Cardiac septum (tissue), 1 donor: ENCODE results near the gene HSD17B1. TPM values are rescaled to one million over a fixed set of nuclear protein-coding genes. Genes with fewer than 3 reads are reported as not detected.
A peak's percentile ranks its signal among the peaks of the same experiment; 100 is the strongest.
"Not testable (repeated sequence)": the region's sequence is repeated elsewhere in the genome, so short reads cannot be mapped to it uniquely, and the experiment has no call there.

Experiments used
- DNase-seq: peaks from one replicate; pipeline ENCODE4 v3.0.0-alpha.2; 2020; ENCODE audit warnings: low spot score
- intact Hi-C: fragments of 100-400 bp; cut with DNase I; formaldehyde crosslinking; loops from one replicate; pipeline ENCODE4 v1.14.0; 2022
- total RNA-seq: library from RNA; stranded (reverse); fragmentation: NEBNext Ultra II Directional; extraction: Animal tissue kit (Norgen Biotek cat#: 25700); gene quantifications from one replicate; pipeline ENCODE4 v1.2.1, GENCODE V29; 2021
- donor health status: DM: no; HTN: no; CAD: no.

Gene HSD17B1
- total RNA-seq, 1 donor from 2014 or later = 0.83 TPM

- intact Hi-C loops = no loop called here
- DNase-seq = no peak
Observed at GRCh38 chr17:42541041-42541833, 11.5 kb upstream of the HSD17B1 start.

DNA sequence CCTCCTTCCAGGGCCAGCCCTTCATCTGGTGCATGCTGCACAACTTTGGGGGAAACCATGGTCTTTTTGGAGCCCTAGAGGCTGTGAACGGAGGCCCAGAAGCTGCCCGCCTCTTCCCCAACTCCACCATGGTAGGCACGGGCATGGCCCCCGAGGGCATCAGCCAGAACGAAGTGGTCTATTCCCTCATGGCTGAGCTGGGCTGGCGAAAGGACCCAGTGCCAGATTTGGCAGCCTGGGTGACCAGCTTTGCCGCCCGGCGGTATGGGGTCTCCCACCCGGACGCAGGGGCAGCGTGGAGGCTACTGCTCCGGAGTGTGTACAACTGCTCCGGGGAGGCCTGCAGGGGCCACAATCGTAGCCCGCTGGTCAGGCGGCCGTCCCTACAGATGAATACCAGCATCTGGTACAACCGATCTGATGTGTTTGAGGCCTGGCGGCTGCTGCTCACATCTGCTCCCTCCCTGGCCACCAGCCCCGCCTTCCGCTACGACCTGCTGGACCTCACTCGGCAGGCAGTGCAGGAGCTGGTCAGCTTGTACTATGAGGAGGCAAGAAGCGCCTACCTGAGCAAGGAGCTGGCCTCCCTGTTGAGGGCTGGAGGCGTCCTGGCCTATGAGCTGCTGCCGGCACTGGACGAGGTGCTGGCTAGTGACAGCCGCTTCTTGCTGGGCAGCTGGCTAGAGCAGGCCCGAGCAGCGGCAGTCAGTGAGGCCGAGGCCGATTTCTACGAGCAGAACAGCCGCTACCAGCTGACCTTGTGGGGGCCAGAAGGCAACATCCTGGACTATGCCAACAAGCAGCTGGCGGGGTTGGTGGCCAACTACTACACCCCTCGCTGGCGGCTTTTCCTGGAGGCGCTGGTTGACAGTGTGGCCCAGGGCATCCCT lies 9.3 kb upstream of the HSD17B1 start:
- no peak for DNase-seq
- intact Hi-C loops = no loop called here

- intact Hi-C loops = no loop called here
- no peak for DNase-seq
Observed at GRCh38 chr17:42544874-42545283, 7.8 kb upstream of the HSD17B1 start.

DNA sequence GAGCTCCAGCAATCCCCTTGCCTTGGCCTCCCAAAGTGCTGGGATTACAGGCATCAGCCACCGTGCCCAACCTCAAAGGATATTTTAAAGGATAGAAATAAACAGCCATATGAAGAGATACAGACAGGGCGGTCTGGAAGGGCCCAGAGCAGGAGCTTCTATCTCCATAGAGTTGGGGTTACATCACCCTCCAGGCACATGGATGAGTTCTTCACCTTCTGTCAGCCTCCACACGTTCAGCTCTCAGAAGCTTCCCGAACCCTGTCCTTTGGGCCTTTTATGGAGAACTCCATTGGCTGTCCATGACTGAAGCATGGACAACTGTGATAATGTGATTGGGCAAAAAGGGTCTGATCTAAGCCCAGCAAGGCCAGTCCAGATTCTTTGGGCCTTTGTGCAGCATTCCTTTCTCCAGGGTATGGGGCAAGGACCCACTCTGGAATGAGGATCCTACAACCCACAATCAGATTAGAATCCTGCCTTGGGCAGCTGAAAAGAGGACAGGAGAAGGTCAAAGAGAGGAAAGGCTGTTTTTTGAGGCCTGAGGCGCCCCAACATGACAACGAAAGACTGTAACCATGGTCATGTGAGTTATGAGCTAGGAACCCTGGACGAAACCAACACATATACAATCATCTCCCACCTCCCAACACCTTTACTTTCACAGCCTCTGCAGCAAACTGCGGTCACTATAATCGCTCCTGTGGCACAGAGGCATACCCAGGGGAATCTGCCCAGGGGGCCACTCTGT lies 6.8 kb upstream of the HSD17B1 start:
- intact Hi-C loops, DNase-seq: not testable (repeated sequence)

GRCh38 chr17:42547001-42547461 lies 5.7 kb upstream of the HSD17B1 start:
- intact Hi-C loops = no loop called here
- no peak for DNase-seq

- intact Hi-C loops = no loop called here
- no peak for DNase-seq
Observed at GRCh38 chr17:42547698-42548069, 5.0 kb upstream of the HSD17B1 start.

DNA sequence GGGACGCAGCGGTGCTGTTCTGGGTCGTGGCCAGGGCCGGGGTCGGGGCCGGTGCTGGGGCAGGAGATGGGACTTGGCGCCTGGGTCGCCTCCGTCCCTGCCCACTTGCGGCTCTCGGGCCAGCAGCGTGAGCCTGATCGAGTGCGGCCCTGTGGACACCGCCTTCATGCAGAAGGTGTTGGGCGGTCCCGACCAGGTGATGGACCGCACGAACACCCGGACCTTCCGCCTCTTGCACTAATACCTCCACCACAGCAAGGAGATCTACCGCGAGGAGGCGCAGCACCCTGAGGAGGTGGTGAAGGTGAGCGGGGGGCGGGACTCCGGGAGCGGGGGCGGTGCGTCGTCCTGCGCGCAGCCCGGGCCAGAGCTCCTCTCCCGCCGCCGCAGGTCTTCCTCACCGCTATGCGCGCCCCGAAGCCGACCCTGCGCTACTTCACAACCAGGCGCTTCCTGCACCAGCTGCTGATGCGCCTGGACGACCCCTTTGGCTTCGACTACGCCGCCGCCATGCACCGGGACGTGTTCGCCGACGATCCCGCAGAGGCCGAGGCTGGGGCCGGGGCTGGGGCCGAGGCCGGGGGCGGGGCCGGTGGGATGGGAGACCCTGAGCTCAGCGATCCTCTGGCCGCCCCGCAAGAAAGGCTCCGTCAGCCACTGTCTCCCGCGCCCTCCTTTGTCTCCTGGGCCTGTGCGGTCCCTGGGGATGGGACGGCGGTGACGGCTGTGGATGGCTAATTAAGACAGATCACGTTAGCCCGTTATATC lies 4.5 kb upstream of the HSD17B1 start:
- intact Hi-C loops = no loop called here
- DNase-seq = no peak

DNA sequence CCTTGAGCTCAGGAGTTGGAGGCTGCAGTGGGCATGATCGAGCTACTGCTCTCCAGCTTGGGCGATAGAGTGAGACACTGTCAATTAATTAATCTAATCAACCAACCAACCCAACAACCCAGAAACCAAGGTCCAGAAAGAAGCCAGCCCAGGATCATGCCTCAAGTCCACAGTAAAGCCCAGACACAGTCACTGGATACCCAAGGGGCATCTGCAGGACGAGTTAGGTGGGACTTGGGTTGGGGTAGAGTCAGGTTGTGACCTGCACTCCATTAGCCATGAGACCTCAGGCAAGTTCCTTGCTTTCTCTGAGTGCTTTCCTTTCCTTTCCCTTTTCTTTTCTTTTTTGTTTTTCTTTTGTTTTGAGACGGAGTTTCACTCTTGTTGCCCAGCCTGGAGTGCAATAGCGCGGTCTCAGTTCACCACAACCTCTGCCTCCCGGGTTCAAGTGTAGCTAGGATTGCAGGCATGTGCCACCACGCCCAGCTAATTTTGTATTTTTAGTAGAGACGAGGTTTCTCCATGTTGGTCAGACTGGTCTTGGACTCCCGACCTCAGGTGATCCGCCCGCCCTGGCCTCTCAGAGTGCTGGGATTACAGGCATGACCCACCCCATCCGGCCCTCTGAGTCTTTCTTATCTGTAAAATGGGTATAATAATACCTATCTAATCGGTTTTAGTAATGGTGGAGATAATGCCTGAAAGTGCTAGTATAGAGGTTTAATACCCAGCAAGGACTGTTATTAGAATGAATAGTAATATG lies 3.5 kb upstream of the HSD17B1 start:
- intact Hi-C loops = no loop called here
- no peak for DNase-seq

DNA sequence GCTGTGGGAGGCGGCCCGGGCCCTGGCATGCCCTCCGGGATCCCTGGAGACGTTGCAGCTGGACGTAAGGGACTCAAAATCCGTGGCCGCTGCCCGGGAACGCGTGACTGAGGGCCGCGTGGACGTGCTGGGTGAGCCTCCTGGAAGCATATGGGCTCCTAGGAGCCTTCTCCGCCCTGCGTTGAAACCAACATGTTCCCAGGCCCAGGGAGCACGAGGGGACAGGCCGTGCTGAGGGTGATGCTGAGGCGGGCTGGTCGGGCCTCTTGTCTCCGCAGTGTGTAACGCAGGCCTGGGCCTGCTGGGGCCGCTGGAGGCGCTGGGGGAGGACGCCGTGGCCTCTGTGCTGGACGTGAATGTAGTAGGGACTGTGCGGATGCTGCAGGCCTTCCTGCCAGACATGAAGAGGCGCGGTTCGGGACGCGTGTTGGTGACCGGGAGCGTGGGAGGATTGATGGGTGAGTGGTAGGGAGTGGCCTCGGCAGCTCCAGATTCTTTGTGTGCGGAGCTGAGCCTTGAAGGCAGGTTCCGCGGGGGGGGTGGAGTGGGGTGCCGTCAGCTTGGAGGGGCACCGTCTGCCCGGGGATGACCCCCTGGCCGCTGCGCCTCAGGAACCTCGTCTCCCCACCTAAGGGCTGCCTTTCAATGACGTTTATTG lies 567 bp downstream of the HSD17B1 start:
- no peak for DNase-seq
- intact Hi-C loops = no loop called here

DNA sequence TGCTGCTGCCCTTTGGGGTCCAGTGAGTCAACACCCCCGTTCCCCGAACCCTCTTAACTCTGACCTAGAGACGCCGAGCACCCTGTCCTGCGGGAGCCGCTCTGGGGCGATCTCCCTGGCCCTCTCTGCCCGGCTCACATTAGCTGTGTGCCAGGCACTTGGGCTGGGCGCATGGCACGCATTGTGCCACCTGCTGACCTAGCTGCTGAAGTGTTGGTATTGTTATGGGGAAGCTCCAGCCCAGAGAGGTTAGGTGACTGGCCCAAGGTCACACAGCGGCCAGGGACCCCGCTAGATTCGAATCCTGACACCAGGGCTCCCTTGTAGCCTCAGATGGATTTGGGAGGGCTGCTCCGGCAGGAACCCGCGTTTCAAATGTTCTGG lies 1.1 kb downstream of the HSD17B1 start:
- intact Hi-C loops = no loop called here
- no peak for DNase-seq

- intact Hi-C loops = no loop called here
- peak; percentile 95 for DNase-seq
Observed at GRCh38 chr17:42554250-42555121, 1.8 kb downstream of the HSD17B1 start.

- DNase-seq = no peak
- intact Hi-C loops = no loop called here
Observed at GRCh38 chr17:42555122-42555622, 2.4 kb downstream of the HSD17B1 start.

GRCh38 chr17:42555961-42556617 lies 3.4 kb downstream of the HSD17B1 start:
- DNase-seq, intact Hi-C loops: not testable (repeated sequence)

DNA sequence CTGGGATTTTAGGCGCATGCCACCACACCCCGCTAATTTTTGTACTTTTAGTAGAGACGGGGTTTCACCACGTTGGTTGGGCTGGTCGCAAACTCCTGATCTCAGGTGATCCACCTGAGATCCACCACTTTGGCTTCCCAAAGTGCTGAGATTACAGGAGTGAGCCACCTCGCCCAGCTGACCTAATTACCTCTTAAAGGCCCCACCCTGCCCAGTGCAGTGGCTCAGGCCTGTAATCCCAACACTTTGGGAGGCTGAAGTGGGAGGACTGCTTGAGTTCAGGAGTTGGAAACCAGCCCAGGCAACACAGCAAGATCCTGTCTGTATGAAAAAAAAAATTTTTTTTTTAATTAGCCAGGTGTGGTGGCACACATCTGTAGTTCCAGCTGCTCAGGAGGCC lies 6.4 kb downstream of the HSD17B1 start:
- no peak for DNase-seq

DNA sequence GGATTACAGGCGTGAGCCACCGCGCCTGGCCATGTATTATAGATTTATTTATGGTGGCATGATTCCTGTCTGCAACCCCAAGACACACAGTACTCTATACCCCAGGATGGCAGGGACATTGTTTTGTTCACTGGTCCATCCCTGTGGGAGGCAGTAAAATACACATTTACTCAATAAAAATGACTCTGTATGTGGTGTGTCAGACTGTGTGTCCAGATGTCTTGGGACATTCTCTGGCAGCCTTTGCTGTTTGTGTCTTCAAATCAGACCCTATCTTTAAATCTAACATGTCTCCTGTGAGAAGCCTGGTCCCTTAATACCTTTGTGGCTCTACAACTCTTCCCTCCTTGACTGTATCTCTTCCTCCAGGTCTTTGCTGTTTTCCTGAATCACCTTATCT lies 7.5 kb downstream of the HSD17B1 start:
- intact Hi-C loops = no loop called here
- no peak for DNase-seq

More for the DNA sequence above, 6.4 kb downstream of the HSD17B1 start:
- intact Hi-C loops = no loop called here

GRCh38 chr17:42561897-42562387 lies 9.2 kb downstream of the HSD17B1 start, which contains the start of gene COASY:
COASY (plus strand) TSS chr17:42562148; CDS start chr17:42562623, 475 bp downstream.
- DNase-seq = peak; percentile 97
- intact Hi-C loops = no loop called here
